OCI-LY7 (cell line): Measurements from ENCODE around the gene MACROD2. TPM values are rescaled to one million over a fixed set of nuclear protein-coding genes. Genes with fewer than 3 reads are reported as not detected.

ENCODE experiments used
- BruUV-seq: library from RNA; stranded (reverse); fragments of 400-500 nt; replicated peaks from 2 replicates; lab custom pipeline; 2021; lab: Mats Ljungman, UMichigan
- CTCF ChIA-PET: fragments of 300-600 bp; sonication (Branson Sonifier 250); formaldehyde crosslinking; loops from one replicate; lab custom pipeline; 2022; ENCODE audit warnings: antibody characterized with exemption; ENCODE audit not compliant: unreplicated experiment; lab: Charles Lee
- POLR2A ChIA-PET: fragments of 300-600 bp; sonication (Branson Sonifier 250); formaldehyde crosslinking; loops from one replicate; lab custom pipeline; 2022; ENCODE audit warnings: antibody characterized with exemption; lab: Charles Lee
- DNase-seq: peaks from one replicate; pipeline ENCODE4 v3.0.0-alpha.2; 2015; ENCODE audit warnings: low spot score
- H2AFZ ChIP-seq: fragments of 200-600 bp; sonication (generic), shearing (Covaris generic); 2 replicates; pipeline ENCODE4 v1.6.1; 2014; ENCODE audit warnings: mild to moderate bottlenecking, antibody characterized with exemption, low read length, moderate library complexity
- H3K27ac ChIP-seq: fragments of 200-600 bp; sonication (generic); 2 replicates; pipeline ENCODE4 v1.5.1; 2014; ENCODE audit warnings: mixed run types, low read depth, mild to moderate bottlenecking, moderate library complexity, low read length, inconsistent platforms; ENCODE audit not compliant: poor library complexity, severe bottlenecking
- H3K36me3 ChIP-seq: fragments of 200-600 bp; sonication (generic); 2 replicates; pipeline ENCODE4 v1.6.1; 2014; ENCODE audit warnings: mild to moderate bottlenecking, antibody characterized with exemption, low read length, moderate library complexity, mixed read lengths; ENCODE audit not compliant: insufficient read depth
- H3K4me1 ChIP-seq: fragments of 200-600 bp; sonication (generic); 2 replicates; pipeline ENCODE4 v1.5.1; 2014; ENCODE audit warnings: mild to moderate bottlenecking, low read length; ENCODE audit not compliant: insufficient read depth, poor library complexity, severe bottlenecking
- H3K4me2 ChIP-seq: fragments of 200-600 bp; sonication (generic); 2 replicates; pipeline ENCODE4 v1.6.1; 2014; ENCODE audit warnings: mild to moderate bottlenecking, low read length
- H3K4me3 ChIP-seq: fragments of 200-600 bp; sonication (generic); 2 replicates; pipeline ENCODE4 v1.5.1; 2014; ENCODE audit warnings: mild to moderate bottlenecking, low read depth, low read length; ENCODE audit not compliant: poor library complexity, severe bottlenecking
- H3K79me2 ChIP-seq: fragments of 200-600 bp; sonication (generic); 2 replicates; pipeline ENCODE4 v1.6.1; 2016; ENCODE audit warnings: low read depth, mild to moderate bottlenecking, low read length, moderate library complexity, mixed read lengths; ENCODE audit not compliant: insufficient read depth
- H3K9me2 ChIP-seq: fragments of 200-600 bp; sonication (generic); 2 replicates; pipeline ENCODE4 v1.6.1; 2016; ENCODE audit warnings: mild to moderate bottlenecking, low read length, mixed read lengths; ENCODE audit not compliant: insufficient read depth
- H3K9me3 ChIP-seq: fragments of 200-600 bp; sonication (generic); 2 replicates; pipeline ENCODE4 v1.6.1; 2014; ENCODE audit warnings: mild to moderate bottlenecking, mixed run types, low read length, mixed read lengths
- H4K20me1 ChIP-seq: fragments of 200-600 bp; sonication (generic); 2 replicates; pipeline ENCODE4 v1.6.1; 2014; ENCODE audit warnings: mild to moderate bottlenecking, antibody characterized with exemption, low read length, moderate library complexity, mixed read lengths; ENCODE audit not compliant: insufficient read depth
- EZH2phosphoT487 ChIP-seq: fragments of 200-600 bp; sonication (generic); IDR thresholded peaks from 2 replicates; pipeline ENCODE4 v1.6.1; 2018; ENCODE audit warnings: low read depth, borderline replicate concordance, mild to moderate bottlenecking, mixed run types, antibody characterized with exemption, low read length, moderate library complexity, mixed read lengths
- intact Hi-C: fragments of 100-400 bp; cut with micrococcal nuclease; formaldehyde crosslinking; loops from one replicate; pipeline ENCODE4 v1.10.0; 2022; ENCODE audit not compliant: unreplicated experiment
- total RNA-seq, 2 experiments: library from RNA; depleted of rRNA in 1 of 2; stranded (reverse); fragments of >200 nt in 1 of 2; shearing (Covaris generic) in 1 of 2; gene quantifications; 2 replicates each; pipeline ENCODE4 v1.2.3, GENCODE V29; 2014 to 2022
- TF ChIP-seq, protein P1 (sequence below): fragments of 200-600 bp; sonication (generic); conservative IDR thresholded peaks from 2 replicates; pipeline ENCODE4 v1.5.1; 2014; ENCODE audit warnings: mild to moderate bottlenecking, antibody characterized with exemption, low read length, moderate library complexity, mixed read lengths

MACROD2 gene
- total RNA-seq, 2 experiments from 2014 or later: 0.09 to 4.5 TPM

DNA sequence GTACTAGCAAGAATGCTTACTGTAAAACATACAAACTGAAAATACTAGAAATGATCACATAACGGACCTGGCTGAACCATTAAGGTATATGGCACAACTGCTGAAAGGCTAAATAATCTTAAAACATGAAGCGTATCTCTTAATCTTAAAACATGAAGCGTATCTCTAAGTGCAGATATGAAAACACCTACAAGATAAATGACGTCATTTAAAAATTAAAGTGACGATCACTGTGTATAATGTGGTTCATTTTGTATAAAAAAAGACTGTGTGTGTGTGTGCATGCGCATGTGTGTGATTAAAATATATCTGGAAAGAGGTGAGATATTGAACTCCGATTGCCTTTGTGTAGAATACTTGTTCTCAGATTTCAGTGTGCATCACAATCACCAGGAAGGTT, 1797.5 kb downstream of the MACROD2 start:
- no peak overlapping the region for H2AFZ ChIP-seq
- H3K4me1 ChIP-seq: no peaks in the 10 kb centered on the region
- H4K20me1 ChIP-seq: no peaks in the 10 kb centered on the region
- CTCF ChIA-PET: no interaction called here
- intact Hi-C loops: no loop called here
- H3K27ac ChIP-seq: no peak overlapping the region
- no peaks in the 10 kb centered on the region for H3K79me2 ChIP-seq
- H3K4me3 ChIP-seq: no peak overlapping the region
- POLR2A ChIA-PET: no interaction called here
- no TSS peak for BruUV-seq
- DNase-seq: no peak
- TF ChIP-seq, protein P1, sequence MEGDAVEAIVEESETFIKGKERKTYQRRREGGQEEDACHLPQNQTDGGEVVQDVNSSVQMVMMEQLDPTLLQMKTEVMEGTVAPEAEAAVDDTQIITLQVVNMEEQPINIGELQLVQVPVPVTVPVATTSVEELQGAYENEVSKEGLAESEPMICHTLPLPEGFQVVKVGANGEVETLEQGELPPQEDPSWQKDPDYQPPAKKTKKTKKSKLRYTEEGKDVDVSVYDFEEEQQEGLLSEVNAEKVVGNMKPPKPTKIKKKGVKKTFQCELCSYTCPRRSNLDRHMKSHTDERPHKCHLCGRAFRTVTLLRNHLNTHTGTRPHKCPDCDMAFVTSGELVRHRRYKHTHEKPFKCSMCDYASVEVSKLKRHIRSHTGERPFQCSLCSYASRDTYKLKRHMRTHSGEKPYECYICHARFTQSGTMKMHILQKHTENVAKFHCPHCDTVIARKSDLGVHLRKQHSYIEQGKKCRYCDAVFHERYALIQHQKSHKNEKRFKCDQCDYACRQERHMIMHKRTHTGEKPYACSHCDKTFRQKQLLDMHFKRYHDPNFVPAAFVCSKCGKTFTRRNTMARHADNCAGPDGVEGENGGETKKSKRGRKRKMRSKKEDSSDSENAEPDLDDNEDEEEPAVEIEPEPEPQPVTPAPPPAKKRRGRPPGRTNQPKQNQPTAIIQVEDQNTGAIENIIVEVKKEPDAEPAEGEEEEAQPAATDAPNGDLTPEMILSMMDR: no peak
- TF ChIP-seq EZH2phosphoT487: no peak
- H3K9me3 ChIP-seq: no peaks in the 10 kb centered on the region
- no peaks in the 10 kb centered on the region for H3K9me2 ChIP-seq
- no peak overlapping the region for H3K4me2 ChIP-seq
- H3K36me3 ChIP-seq: no peaks in the 10 kb centered on the region

DNA sequence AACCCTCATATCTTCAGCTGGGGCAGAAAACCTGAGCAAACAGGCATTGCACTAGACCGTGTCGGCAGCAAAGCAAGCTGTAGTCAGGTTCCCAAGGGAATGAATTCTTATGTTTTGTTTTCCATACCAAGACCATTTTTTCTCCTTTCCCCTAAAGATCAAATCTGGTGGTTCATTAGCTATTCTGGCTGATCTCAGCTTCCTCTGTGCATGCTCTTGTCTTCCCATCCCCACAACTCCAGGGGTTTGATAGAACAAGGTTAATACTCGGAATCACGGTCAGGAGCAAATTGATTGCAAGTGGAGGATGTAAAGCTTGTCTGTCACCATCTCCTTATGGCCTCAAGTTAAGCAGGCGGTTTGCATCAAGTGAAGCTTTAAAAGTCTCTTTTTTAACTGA, 1799.1 kb downstream of the MACROD2 start:
- TF ChIP-seq, protein P1: no peak
- TF ChIP-seq EZH2phosphoT487: no peak
- BruUV-seq: no TSS peak

DNA sequence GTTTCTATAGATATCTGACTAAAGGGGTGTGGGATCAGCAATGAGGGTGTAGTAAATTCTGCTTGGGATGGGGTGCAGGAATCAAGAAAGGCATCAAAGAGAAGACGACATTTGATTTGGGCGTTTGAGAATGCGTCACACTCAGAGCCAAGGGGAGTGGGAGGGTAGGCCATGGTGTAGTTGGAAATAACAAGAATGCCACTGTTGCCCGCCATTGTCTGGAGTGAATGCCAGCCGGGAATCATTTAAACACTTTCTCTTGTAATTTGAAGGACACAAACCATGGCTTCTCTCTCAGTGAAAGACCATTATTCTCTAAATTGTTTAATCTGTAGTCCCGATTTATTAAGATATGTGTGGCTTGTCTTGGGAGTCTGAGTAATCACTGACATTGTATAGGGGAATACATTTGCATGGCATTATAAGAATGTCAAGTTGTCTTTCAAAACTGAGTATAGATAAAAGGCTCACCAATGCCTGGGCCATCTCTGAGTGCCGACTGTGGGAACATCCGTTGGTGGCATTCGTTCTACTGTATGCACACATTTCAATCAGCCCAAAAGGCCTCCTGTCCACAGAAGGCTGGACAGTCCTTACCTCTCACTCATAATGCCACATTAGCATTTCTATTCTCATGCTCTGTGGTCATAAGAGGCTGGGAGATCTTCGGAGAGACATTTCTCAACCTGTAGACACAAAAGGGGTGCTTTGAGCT, 1800.1 kb downstream of the MACROD2 start:
- H3K4me1 ChIP-seq: no peaks in the 10 kb centered on the region
- POLR2A ChIA-PET: interaction anchor here (0.6 kb wide), 1 partner anchor 76 kb away, joined by 4 read pairs; no protein-coding TSS in a partner anchor
- no peaks in the 10 kb centered on the region for H3K9me2 ChIP-seq
- no peaks in the 10 kb centered on the region for H3K9me3 ChIP-seq
- no peak overlapping the region for H3K27ac ChIP-seq
- intact Hi-C loops: no loop called here
- CTCF ChIA-PET: no interaction called here
- no peak for DNase-seq
- TF ChIP-seq, protein P1: no peak
- H3K79me2 ChIP-seq: no peaks in the 10 kb centered on the region
- H2AFZ ChIP-seq: no peak overlapping the region
- H3K4me2 ChIP-seq: no peak overlapping the region
- H3K36me3 ChIP-seq: no peaks in the 10 kb centered on the region
- H4K20me1 ChIP-seq: no peaks in the 10 kb centered on the region
- BruUV-seq: no TSS peak
- H3K4me3 ChIP-seq: no peak overlapping the region

More for the DNA sequence above, 1799.1 kb downstream of the MACROD2 start:
- CTCF ChIA-PET: no interaction called here
- intact Hi-C loops: no loop called here
- Histone ChIP-seq H3K4me1 (no peaks in the 10 kb centered on the region), H3K9me2 (no peaks in the 10 kb centered on the region), H3K4me3 (no peak overlapping the region), H3K9me3 (no peaks in the 10 kb centered on the region), H2AFZ (no peak overlapping the region), H3K4me2 (no peak overlapping the region), H3K27ac (no peak overlapping the region), H4K20me1 (no peaks in the 10 kb centered on the region), H3K36me3 (no peaks in the 10 kb centered on the region), H3K79me2 (no peaks in the 10 kb centered on the region)
- no peak for DNase-seq
- POLR2A ChIA-PET: interaction anchor here (0.6 to 1.2 kb wide), 4 partner anchors 9 to 14 kb away, joined by 3 to 4 read pairs (median 4); no protein-coding TSS in a partner anchor
